Psoas muscle (tissue), 8 donors: ENCODE data around the gene VPS37B. TPM values are rescaled to one million over a fixed set of nuclear protein-coding genes. Genes with fewer than 3 reads are reported as not detected.

Experiments used
- ATAC-seq, 4 donors: fragments of 200-7000 bp; cut with Tn5 transposase; one replicate each; pipeline ENCODE4 v1.9.1; 2020; ENCODE audit warnings: moderate library complexity in 3 of 4, mild to moderate bottlenecking in 2 of 4
- DNase-seq, 2 donors: peaks; one replicate each; pipeline ENCODE4 v3.0.0-alpha.2; 2020
- H3K27ac ChIP-seq: fragments of 200-600 bp; one replicate; pipeline ENCODE4 v1.8.0; 2022
- H3K27me3 ChIP-seq, 3 donors: fragments of 200-600 bp in 1 of 3; one replicate each; pipeline versions ENCODE4 v1.6.1 to v1.8.0; 2013 to 2022; ENCODE audit warnings: low read length in 2 of 3, mild to moderate bottlenecking in 2 of 3, moderate library complexity in 1 of 3; ENCODE audit not compliant: insufficient read depth in 3 of 3
- H3K36me3 ChIP-seq, 2 donors: fragments of 200-600 bp in 1 of 2; one replicate each; pipeline versions ENCODE4 v1.6.1 to v1.8.0; 2013 to 2022; ENCODE audit warnings: low read depth in 1 of 2, mild to moderate bottlenecking in 1 of 2, moderate library complexity in 1 of 2; ENCODE audit not compliant: insufficient read depth in 1 of 2
- H3K4me1 ChIP-seq: fragments of 200-600 bp; one replicate; pipeline ENCODE4 v1.8.0; 2022
- H3K4me3 ChIP-seq: fragments of 200-600 bp; one replicate; pipeline ENCODE4 v1.8.0; 2022; ENCODE audit warnings: mild to moderate bottlenecking
- H3K9me3 ChIP-seq: fragments of 200-600 bp; one replicate; pipeline ENCODE4 v1.8.0; 2022
- WGBS, 3 donors: extraction: QIAGEN DNeasy Blood & Tissue Kit; methylation state at CpG; one replicate each; pipeline versions ENCODE4 v1.1.6 to v1.1.7; 2013; 5-methylcytosine and 5-hydroxymethylcytosine counted together
- intact Hi-C, 2 donors: fragments of 100-400 bp; cut with DNase I; formaldehyde crosslinking; loops; one replicate each; pipeline versions ENCODE4 v1.11.0 to v1.14.2; 2022
- polyA plus RNA-seq, 3 donors: library from polyadenylated mRNA; stranded (reverse); fragments of 200-250 nt; gene quantifications; one replicate each; pipeline ENCODE4 v1.2.3, GENCODE V29; 2013
- total RNA-seq, 4 donors: library from RNA; stranded (reverse); fragmentation: NEBNext Ultra II Directional in 2 of 4; extraction: Animal tissue kit (Norgen Biotek cat#: 25700) in 2 of 4; gene quantifications; one replicate each; pipeline versions ENCODE4 v1.2.1 to v1.2.4, GENCODE V29; 2021 to 2023
- TF ChIP-seq, protein P1 (sequence below): fragments of 200-600 bp; IDR thresholded peaks from one replicate; pipeline ENCODE4 v1.8.0; 2022; ENCODE audit warnings: antibody characterized with exemption
- donor health status: healthy with polysubstance abuse.
- donor health status: DM: no; HTN: no; CAD: no; lungs with moderate emphysema.
- donor health status: Bipolar disorder and iron deficiency.
- donor health status: healthy.
- donor health status: DM: yes; HTN: yes; CAD: no.
- donor health status: DM: no; HTN: no; CAD: no.
- donor health status: DM: no; HTN: no; CAD: no.
- donor health status: DM: yes; HTN: yes; CAD: no.

Gene VPS37B
- total and polyA plus RNA-seq, 7 donors = 3.2 to 11.1 (median 8.9) TPM

DNA sequence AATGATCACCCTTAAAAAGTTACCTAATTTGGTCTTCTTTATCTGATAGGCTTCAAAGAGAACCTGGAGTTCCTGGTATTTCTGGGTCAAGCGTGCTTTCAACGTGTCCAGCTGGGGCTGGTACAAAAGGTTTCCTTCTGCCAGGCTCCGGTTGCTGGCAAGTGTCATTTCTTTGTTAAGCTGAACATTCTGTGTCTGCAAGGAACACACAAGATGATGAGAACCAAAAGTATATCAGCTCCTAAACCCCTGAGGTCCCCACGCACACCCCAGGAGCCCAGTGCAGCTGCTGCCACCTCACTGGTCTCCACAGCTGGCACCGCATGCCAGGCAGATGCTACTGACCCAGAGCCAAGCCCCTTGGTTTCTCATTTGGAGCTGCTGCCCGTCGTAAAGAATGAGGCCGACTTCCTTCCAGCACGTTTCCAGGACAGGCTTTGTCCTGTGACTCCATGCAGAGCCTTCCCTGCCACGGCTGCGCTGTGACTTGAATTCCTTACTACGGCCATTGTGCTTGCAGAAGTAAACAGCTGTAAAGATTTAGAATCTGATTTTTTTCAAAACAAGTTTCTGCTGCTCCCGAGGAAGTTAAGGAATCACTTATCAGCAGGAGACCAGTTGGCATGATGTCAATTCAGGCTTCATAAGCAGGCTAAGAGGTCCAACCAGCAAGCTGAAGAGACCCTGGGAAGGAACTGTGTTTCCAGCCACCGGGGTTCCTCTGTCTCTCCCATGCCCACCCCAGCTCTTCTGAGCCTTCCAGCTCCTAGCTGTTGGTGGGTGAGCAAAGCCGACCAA, 24.9 kb downstream of the VPS37B start:
- Histone ChIP-seq H3K27ac (peak overlapping the region; percentile 76), H3K4me3 (peak overlapping the region; percentile 17), H3K27me3 (no peaks in the 10 kb centered on the region), H3K9me3 (no peaks in the 10 kb centered on the region), H3K36me3 (peaks cover 0 to 24% of the 10 kb centered on the region in 2 donors), H3K4me1 (peaks cover 65% of the 10 kb centered on the region)
- WGBS, 3 donors = 21 to 31% (median 26%) methylated on average over 15 of the region's 15 CpGs
- TF ChIP-seq, protein P1, sequence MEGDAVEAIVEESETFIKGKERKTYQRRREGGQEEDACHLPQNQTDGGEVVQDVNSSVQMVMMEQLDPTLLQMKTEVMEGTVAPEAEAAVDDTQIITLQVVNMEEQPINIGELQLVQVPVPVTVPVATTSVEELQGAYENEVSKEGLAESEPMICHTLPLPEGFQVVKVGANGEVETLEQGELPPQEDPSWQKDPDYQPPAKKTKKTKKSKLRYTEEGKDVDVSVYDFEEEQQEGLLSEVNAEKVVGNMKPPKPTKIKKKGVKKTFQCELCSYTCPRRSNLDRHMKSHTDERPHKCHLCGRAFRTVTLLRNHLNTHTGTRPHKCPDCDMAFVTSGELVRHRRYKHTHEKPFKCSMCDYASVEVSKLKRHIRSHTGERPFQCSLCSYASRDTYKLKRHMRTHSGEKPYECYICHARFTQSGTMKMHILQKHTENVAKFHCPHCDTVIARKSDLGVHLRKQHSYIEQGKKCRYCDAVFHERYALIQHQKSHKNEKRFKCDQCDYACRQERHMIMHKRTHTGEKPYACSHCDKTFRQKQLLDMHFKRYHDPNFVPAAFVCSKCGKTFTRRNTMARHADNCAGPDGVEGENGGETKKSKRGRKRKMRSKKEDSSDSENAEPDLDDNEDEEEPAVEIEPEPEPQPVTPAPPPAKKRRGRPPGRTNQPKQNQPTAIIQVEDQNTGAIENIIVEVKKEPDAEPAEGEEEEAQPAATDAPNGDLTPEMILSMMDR = no peak
- intact Hi-C loops = no loop called here
- DNase-seq (no peak), ATAC-seq (peak in 3 of 4 donors; percentile 7 to 20 (median 9))

DNA sequence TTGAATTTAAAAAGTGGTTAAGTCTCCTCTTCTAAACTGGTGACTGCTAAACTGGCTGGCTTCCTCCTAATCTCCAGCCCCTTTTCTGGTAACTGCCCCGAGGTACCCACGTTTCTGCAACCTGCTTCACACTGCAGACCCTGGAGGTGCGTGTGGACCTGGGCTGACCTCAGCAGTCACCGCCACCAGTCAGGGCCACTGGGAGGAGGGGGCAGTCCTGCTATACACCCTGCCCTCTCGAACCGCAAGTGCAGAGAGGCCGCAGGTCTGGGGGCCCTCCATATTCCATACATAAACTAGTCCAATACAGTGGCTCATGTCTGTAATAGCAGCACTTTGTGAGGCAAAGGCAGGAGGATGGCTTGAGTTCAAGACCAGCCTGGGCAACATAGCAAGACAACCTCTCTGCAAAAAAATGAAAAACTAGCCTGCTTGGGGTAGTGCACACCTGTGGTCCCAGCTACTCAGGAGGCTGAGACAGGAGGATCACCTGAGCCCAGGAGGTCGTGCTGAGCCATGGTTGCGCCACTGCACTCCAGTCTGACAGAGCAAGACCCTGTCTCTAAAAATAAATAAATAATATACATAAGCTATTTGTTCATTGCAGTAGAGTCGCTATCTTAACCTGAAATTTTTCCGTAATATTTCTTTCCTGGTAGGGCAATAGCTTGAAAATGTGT, 25.6 kb downstream of the VPS37B start:
- Histone ChIP-seq H3K4me1 (peaks cover 62% of the 10 kb centered on the region), H3K27me3 (no peaks in the 10 kb centered on the region), H3K36me3 (peaks cover 0 to 24% of the 10 kb centered on the region in 2 donors), H3K4me3 (no peak overlapping the region), H3K9me3 (no peaks in the 10 kb centered on the region), H3K27ac (peak overlapping the region; percentile 76)
- DNase-seq = no peak
- TF ChIP-seq, protein P1 = no peak
- 89 to 92% (median 90%) methylated on average over 11 of the region's 11 CpGs for WGBS, 3 donors
- intact Hi-C loops = no loop called here
- ATAC-seq = no peak

DNA sequence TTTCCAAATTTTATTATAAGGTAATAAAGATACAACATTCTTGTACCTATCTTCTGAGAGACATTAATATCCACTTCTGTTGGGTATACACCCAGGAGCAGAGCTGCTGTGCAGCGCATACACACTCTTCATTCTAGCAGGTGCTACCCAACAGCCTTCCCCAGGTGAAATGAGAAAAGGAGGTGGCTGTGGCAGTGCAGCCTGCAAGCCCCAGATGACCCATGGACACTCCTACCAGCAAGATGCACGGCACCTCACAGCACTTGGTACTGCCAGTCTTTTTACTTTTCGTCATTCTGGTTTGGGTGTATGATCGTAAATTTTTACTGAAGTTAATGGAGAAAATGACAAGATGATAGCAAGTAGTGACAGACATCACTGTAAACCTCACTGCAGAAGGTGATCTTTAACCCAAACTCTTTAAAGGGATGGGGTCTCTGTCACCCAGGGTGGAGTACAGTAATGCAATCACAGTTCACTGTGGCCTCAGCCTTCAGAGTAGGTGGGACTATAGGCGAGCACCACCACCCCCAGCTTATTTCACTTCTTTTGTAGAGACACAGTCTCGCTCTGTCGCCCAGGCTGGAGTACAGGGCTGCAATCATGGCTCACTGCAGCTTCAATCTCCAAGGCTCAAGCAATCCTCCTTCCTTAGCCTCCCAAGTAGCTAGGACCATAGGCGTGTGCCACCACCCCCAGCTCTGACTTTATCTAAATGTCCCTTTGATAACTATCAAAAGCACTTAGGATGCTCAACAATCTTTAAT, 26.5 kb downstream of the VPS37B start:
- no peaks in the 10 kb centered on the region for H3K9me3 ChIP-seq
- TF ChIP-seq, protein P1 = no peak
- H3K4me1 ChIP-seq = peaks cover 62% of the 10 kb centered on the region
- intact Hi-C loops = no loop called here
- H3K36me3 ChIP-seq = peaks cover 0 to 26% of the 10 kb centered on the region in 2 donors
- ATAC-seq (no peak), DNase-seq (no peak)
- no peaks in the 10 kb centered on the region for H3K27me3 ChIP-seq
- 93 to 96% (median 95%) methylated on average over 8 of the region's 8 CpGs for WGBS, 3 donors
- no peak overlapping the region for H3K27ac ChIP-seq
- no peak overlapping the region for H3K4me3 ChIP-seq

DNA sequence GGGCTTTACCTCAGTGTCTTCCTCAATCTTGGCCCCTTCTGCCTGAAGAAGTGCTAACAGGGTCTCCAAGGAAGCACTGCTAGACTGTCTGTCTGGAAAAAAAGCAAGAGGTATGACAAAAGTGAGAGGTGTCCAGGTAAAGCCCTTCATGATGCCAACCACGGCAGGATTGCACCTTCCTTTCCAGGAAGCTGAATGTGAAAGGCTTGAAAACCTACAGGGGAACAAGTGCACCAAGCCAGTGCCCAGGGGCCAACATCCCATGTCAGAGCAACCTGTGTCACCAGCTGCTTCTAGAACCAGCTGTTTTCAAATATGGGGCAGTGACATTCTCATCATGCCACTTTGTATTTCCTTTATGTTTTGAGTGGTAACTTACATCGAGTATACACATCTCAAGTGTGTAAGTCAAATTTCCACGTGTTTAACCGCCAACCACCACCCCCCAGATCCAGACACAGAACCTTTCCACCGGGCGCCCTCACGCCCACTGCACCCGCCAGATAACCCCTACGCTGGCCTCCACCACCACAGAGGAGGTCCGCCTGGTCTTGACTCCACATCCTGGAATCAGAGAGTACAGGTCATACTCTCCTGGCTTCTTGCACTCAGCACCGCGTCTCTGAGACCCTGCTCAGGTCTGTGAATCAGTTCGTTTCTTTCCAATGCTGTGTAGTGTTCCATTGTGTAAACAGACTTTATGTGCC, 27.3 kb downstream of the VPS37B start:
- peaks cover 60% of the 10 kb centered on the region for H3K4me1 ChIP-seq
- peaks cover 0 to 27% of the 10 kb centered on the region in 2 donors for H3K36me3 ChIP-seq
- H3K4me3 ChIP-seq = no peak overlapping the region
- H3K27me3 ChIP-seq = no peaks in the 10 kb centered on the region
- ATAC-seq (no peak), DNase-seq (no peak)
- 83 to 87% (median 86%) methylated on average over 13 of the region's 13 CpGs for WGBS, 3 donors
- intact Hi-C loops = no loop called here
- peak overlapping the region; percentile 78 for H3K27ac ChIP-seq
- H3K9me3 ChIP-seq = no peaks in the 10 kb centered on the region
- TF ChIP-seq, protein P1 = no peak
